ENCODE results near the gene KLHL36. TPM values are rescaled to one million over a fixed set of nuclear protein-coding genes. Genes with fewer than 3 reads are reported as not detected.

KLHL36 gene
- total RNA-seq, 1 donor from 2014 or later, result 58.2 TPM

DNA sequence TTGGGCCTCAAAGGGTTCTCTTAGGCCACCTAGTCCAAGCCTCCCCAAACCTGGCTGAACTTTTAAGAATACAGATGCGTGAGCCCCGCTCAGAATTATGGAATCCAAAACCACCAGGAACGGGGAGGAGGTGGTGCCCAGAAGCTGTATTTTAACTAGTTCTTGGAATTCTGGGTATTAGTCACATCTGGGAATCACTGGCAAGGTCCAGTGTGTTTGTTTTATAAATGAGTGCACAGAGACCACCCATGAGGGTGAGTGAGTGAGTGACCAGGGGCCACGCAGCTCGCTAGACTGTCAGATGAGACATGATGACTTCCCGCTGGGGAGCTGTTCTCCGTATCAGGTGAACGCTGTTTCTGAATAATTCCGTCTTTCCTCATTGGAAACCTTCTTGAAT lies 14.2 kb downstream of the KLHL36 start:
- intact Hi-C loops (cut with DNase I), result no loop called here
- ATAC-seq (no peak), DNase-seq (ENCODE audit: missing footprints) (no peak)

GRCh38 chr16:84663433-84664101 lies 15.3 kb downstream of the KLHL36 start:
- DNase-seq (ENCODE audit: missing footprints) (no peak), ATAC-seq (no peak)
- intact Hi-C loops (cut with DNase I), result no loop called here

DNA sequence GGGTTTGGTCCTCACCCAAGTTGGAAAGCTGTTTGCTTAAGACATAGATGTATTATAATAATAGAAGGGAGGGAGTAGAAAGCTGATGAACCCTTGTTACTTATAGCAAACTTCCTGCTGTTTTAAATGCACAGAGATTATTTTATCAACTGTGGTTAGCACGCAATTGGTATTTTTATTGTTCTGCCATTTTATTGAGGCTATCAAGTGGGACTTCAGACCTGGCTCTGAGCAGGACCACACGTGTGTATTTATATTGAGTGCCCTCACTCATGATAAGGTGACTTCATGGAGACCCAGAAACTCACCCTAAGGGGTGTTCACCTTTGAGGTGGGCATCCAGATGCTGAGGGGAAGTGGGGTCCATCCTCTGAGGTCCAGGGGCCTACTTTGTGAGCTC lies 17.0 kb downstream of the KLHL36 start:
- intact Hi-C loops (cut with DNase I), result no loop called here
- no peak for ATAC-seq

DNA sequence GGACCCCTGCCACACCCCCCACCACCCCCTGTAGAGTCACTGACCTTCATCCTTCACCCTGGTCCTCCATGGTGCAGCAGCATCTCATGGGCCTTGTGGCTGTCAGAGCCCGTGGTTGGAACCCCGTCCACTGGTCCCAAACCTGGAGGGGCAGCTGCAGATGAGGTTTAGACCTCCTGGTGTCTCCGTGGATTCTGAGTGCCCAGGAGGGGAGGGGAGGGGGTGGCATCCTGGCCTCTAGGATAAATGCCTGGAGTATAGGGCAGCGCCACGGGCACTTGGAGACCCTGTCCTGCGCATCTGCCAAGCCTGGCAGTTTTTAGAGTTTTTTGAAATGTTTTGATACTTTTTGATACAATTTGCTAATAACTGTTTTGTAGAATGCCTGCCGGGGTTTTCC lies 17.5 kb downstream of the KLHL36 start:
- intact Hi-C loops (cut with DNase I), result no loop called here
- ATAC-seq, result no peak
- DNase-seq (ENCODE audit: missing footprints), result no peak

More for the DNA sequence above, 17.0 kb downstream of the KLHL36 start:
- DNase-seq (ENCODE audit: missing footprints), result no peak

DNA sequence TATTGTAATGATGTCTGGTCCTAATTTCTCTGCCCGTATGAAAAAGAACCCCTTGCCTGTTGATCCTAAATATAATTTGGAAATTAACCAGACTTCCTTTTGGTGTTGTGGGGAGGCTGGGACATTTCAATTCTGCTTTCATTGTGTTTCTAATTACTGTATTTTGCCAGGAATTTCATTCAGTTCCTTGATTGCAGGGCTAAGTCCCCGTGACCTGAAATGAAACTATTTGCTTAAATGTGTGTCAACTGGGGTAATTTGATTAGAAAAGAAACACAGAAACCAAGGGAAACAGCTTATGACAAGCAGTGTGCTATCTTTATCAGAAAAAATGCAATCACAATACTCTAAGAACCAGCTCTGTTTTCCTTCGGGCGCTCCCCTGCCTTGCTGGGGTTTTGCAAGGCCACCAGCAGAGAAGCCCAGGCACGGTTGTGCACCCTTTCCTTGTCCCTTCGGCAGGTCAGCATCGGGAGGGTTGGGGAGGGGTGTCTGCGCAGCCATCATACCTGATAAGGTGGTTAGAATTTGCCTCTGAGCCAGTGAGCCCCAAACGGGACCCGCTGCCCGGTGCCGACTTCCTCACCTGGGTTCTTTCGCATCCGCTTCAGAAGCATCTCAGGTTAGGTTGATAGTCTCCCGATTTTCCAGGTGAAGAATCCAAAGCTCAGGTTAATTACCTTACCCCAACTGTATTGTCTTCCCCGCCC lies 19.4 kb downstream of the KLHL36 start:
- ATAC-seq (no peak), DNase-seq (ENCODE audit: missing footprints) (no peak)
- intact Hi-C loops (cut with DNase I), result no loop called here

DNA sequence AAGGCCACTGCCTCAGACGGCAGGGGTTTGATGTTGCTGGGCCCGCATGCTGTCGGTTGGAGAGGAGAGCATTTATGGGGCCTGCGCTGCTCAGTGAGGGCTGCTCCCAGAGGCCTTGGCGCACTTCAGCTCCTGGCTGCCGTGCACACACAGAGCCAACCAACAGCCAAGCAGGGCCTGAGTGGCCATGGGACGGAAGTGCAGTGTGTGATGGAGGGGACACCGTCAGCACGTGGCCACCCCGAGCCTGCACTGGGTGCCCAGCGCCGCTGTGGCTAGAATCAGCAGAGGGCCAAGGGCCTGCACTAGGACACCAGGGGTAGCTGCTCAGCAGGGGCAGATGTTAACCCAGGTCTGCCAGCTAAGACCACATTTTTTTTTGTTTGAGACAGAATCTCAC lies 21.8 kb downstream of the KLHL36 start:
- ATAC-seq, result no peak
- no peak for DNase-seq (ENCODE audit: missing footprints)
- intact Hi-C loops (cut with DNase I), result no loop called here

DNA sequence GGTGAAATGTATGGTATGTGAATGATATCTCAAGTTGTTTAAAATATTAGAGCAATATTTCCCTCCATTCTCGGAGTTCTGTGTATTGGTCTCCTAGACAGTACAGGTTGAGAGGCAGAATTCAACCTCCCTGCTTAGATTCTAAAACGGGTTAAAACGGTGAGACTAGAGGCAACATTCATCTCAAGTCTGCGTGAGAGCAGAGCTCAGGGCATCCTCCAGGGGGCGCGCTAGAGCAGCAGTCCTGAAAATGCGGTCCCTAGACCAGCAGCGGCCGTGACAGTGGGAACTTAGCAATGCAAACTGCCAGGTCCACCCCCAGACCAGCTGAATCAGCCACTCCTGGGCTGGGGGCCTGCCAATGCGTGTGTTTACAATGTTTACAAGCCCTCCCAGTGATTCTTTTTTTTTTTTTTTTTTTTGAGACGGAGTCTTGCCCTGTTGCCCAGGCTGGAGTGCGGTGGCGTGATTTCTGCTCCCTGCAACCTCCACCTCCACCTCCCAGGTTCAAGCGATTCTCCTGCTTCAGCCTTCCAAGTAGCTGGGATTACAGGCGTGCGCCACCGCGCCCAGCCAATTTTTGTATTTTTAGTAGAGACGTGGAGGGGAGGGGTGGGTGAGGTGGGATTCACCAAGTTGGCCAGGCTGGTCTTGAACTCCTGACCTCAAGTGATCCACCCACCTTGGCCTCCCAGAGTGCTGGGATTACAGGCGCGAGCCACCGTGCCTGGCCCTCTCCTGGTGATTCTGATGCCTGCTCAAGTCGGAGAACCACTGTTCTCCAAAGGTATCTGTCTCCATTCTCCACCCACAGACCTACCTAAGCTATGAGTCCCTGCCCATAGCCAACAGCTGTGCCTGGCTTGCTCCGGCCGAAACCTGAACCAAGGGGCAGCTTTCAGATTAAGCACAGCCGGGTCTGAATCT lies 24.2 kb downstream of the KLHL36 start:
- intact Hi-C loops (cut with DNase I), result loop anchor here (2.0 kb wide), 1 partner anchor 54 kb away; no protein-coding TSS in a partner anchor
- DNase-seq (ENCODE audit: missing footprints) (peak; percentile 90), ATAC-seq (peak; percentile 80)

DNA sequence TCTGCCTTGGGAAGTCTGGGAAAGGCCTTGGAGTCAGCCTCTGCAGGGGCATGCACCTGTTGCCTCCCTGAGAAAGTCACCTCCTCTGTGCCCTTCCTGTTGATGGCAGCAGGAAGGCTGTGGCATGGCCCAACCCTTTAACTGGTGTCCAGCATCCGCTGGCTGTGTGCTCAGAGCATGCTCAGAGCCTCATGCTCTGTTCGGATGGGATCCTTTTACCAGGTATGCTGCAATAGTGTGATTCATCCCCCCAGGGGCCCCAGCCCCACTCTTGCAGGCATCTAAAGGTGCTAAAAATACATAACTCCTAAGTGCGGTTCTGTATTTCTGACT lies 24.9 kb downstream of the KLHL36 start:
- ATAC-seq (no peak), DNase-seq (ENCODE audit: missing footprints) (no peak)
- intact Hi-C loops (cut with DNase I), result loop anchor here (2.0 kb wide), 1 partner anchor 54 kb away; no protein-coding TSS in a partner anchor

DNA sequence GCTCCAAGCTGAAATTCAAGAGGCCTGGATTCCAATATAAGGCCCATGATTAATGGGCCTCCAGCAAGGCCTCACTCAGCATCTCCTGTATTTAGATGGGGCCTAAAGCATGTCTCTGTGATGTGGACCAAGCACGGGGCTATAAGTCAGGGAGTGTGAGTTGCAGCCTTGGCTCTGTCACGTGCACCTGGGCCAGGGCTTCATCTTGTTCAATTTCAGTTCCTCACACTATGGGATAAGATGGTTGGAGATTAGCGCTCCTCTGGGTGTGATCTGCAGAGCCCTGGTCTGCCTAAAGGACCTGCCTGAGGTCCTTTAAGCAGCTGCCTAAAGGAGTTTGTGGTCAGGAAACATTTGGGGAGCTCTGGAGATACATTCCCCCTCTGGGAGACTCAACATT lies 25.2 kb downstream of the KLHL36 start:
- DNase-seq (ENCODE audit: missing footprints) (no peak), ATAC-seq (no peak)
- intact Hi-C loops (cut with DNase I), result loop anchor here (2.0 kb wide), 1 partner anchor 53 kb away; no protein-coding TSS in a partner anchor

GRCh38 chr16:84675423-84675822 lies 27.1 kb downstream of the KLHL36 start:
- DNase-seq (ENCODE audit: missing footprints), result no peak
- no peak for ATAC-seq
- intact Hi-C loops (cut with DNase I), result no loop called here

- DNase-seq (ENCODE audit: missing footprints), result no peak
- ATAC-seq, result no peak
- intact Hi-C loops (cut with DNase I), result no loop called here
Observed at GRCh38 chr16:84675884-84676283, 27.6 kb downstream of the KLHL36 start.

- ATAC-seq (no peak), DNase-seq (ENCODE audit: missing footprints) (no peak)
- intact Hi-C loops (cut with DNase I), result no loop called here
Observed at GRCh38 chr16:84677017-84677803, 28.9 kb downstream of the KLHL36 start.

DNA sequence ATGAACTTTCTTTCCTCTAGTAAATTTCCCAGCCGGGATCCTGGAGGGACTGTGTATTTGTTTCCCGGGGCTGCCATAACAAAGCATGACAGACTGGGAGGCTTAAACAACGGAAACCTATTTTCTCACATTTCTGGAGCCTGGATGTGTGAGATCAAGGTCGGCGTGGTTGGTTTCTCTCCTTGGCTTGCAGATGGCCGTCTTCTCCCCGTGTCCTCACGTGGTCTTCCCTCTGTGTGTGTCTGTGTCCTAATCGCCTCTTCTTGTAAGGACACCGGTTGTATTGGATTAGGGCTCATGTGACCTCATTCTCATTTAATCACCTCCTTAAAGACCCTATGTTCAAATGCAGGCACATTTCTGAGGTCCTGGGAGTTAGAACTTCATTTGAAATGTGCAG lies 29.5 kb downstream of the KLHL36 start:
- intact Hi-C loops (cut with DNase I), result no loop called here
- DNase-seq (ENCODE audit: missing footprints) (no peak), ATAC-seq (no peak)

GRCh38 chr16:84678541-84678940 lies 30.2 kb downstream of the KLHL36 start:
- intact Hi-C loops (cut with DNase I), result no loop called here
- no peak for DNase-seq (ENCODE audit: missing footprints)
- no peak for ATAC-seq

- ATAC-seq (no peak), DNase-seq (ENCODE audit: missing footprints) (no peak)
- intact Hi-C loops (cut with DNase I), result no loop called here
Observed at GRCh38 chr16:84680165-84680842, 32.0 kb downstream of the KLHL36 start.

DNA sequence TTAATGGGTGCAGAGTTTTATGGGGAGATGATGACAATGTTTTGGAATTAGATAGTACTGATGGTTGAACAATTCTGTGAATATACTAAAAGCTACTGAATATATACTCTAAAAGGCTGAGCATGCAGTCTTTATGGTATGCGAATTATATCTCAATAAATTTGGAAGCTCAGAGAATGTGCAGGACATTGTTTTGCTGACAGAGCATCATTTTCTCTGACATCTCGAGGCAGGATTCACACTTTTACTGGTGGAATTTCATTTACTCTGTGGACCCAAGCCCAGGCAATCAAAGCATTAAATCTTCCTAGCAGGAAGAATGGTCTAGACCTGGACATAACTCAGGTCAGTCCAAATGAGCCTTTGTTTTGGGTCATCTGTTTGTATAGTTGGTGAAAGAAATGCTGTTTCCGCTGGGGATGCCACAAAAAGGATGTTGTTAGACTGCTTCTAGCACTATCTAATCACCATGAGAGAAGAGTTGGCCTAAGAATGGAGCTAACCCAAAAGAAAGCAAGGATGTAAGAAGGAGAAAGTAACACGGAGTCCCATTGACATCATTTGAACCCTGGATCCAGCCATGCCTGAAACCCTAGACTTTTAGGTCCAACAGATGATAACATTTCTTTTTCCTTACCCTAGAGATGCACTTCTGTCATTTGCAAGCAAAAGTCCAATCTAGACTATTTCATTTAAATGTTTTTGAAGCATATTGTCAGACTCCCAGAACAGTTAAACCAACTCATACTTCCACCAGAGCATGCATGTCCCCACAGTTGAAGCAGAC lies 32.7 kb downstream of the KLHL36 start:
- DNase-seq (ENCODE audit: missing footprints) (no peak), ATAC-seq (no peak)
- intact Hi-C loops (cut with DNase I), result no loop called here

DNA sequence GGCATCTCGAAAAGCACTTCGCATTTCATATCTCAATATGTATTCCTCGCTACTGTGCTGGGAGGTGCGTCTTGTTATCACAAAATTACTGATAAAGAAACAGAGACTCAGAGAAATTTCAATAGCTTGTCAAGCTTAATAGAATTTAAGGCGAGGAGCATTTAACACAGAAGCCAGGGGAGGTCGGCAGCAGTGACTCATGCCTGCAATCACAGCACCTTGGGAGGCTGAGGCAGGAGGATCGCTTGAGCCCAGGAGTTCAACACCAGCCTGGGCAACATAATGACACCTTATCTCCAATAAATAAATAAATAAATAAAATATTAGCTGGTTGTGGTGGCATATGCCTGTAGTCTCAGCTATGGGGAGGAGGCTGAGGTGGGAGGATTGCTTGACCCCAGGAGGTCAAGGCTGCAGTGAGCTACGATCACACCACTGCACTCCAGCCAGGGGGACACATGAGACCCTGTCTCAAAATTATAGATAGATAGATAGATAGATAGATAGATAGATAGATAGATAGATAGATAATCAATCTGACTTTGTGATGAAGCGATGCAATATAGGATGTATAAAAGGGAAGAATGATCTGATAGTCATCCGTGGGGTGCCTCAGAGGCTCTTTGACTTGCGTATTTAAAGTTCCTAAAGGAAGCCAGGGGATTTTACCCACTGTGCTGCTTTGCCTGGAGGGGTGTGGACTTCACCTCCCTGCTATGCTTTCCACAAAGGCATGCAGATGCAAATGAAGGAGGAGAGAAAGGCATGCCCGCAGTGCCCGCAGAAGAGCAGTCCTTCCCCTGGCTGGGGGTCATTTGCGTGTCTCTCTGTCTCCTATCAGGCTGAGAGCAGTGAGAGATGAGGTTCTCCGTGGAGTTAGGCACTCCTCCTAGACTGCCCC lies 35.6 kb downstream of the KLHL36 start:
- DNase-seq (ENCODE audit: missing footprints), result no peak
- intact Hi-C loops (cut with DNase I), result no loop called here
- no peak for ATAC-seq
